Nephron (organoid): Measurements from ENCODE around the gene ZNF813.
A peak's percentile ranks its signal among the peaks of the same experiment; 100 is the strongest.

ENCODE experiments used
- H3K27ac Mint-ChIP-seq, 3 experiments: 2 replicates each; pipeline ENCODE4 v1.8.0; 2020; ENCODE audit warnings: mixed read lengths in 3 of 3, mild to moderate bottlenecking in 2 of 3, moderate library complexity in 1 of 3
- H3K27me3 Mint-ChIP-seq: 2 replicates; pipeline ENCODE4 v1.8.0; 2021; ENCODE audit warnings: low read depth, mild to moderate bottlenecking, moderate library complexity, mixed read lengths
- H3K36me3 Mint-ChIP-seq: 2 replicates; pipeline ENCODE4 v1.8.0; 2020; ENCODE audit warnings: low read depth, mixed read lengths
- H3K4me1 Mint-ChIP-seq: 2 replicates; pipeline ENCODE4 v1.8.0; 2020; ENCODE audit warnings: mixed read lengths
- H3K4me3 Mint-ChIP-seq, 3 experiments: 2 replicates each; pipeline ENCODE4 v1.8.0; 2020; ENCODE audit warnings: mild to moderate bottlenecking in 3 of 3, mixed read lengths in 3 of 3, moderate library complexity in 2 of 3
- H3K9me3 Mint-ChIP-seq: 2 replicates; pipeline ENCODE4 v1.8.0; 2020; ENCODE audit warnings: mixed read lengths
- CTCF ChIP-seq, 3 experiments: fragments of 200-600 bp; sonication (generic); IDR thresholded peaks; one replicate each; pipeline ENCODE4 v1.5.0; 2021; ENCODE audit warnings: antibody characterized with exemption in 3 of 3; ENCODE audit not compliant: unreplicated experiment in 3 of 3

The ZNF813 gene

GRCh38 chr19:53520163-53520546 lies 52.6 kb downstream of the ZNF813 start:
- Mint-ChIP-seq H3K9me3 (peaks cover 9% of the 10 kb centered on the region), H3K36me3 (peaks cover 28% of the 10 kb centered on the region), H3K27me3 (no peaks in the 10 kb centered on the region), H3K4me1 (peaks cover 45% of the 10 kb centered on the region), H3K27ac (peak overlapping the region; percentile 97 to 98 (median 97)), H3K4me3 (peak overlapping the region; percentile 92 to 100 (median 100))
- TF ChIP-seq CTCF (IDR thresholded peaks at IDR 0.05; ENCODE audit: unreplicated experiment in 3 of 3) = no peak

GRCh38 chr19:53520547-53521372 lies 53.2 kb downstream of the ZNF813 start:
- Mint-ChIP-seq H3K9me3 (peaks cover 15% of the 10 kb centered on the region), H3K27me3 (no peaks in the 10 kb centered on the region), H3K36me3 (peaks cover 34% of the 10 kb centered on the region), H3K27ac (peak overlapping the region; percentile 97 to 98 (median 97)), H3K4me3 (peak overlapping the region; percentile 92 to 100 (median 100)), H3K4me1 (peaks cover 45% of the 10 kb centered on the region)
- no peak for TF ChIP-seq CTCF (IDR thresholded peaks at IDR 0.05; ENCODE audit: unreplicated experiment in 3 of 3)

- H3K27me3 Mint-ChIP-seq = no peaks in the 10 kb centered on the region
- peaks cover 45% of the 10 kb centered on the region for H3K4me1 Mint-ChIP-seq
- peaks cover 41% of the 10 kb centered on the region for H3K36me3 Mint-ChIP-seq
- TF ChIP-seq CTCF (IDR thresholded peaks at IDR 0.05; ENCODE audit: unreplicated experiment in 3 of 3) = no peak
- peak overlapping the region; percentile 92 to 100 (median 100) for H3K4me3 Mint-ChIP-seq
- H3K27ac Mint-ChIP-seq = peak overlapping the region in 1 of 3 experiments; percentile 97
- H3K9me3 Mint-ChIP-seq = peaks cover 20% of the 10 kb centered on the region
Measured at GRCh38 chr19:53521373-53522202, 54.1 kb downstream of the ZNF813 start.

- H3K9me3 Mint-ChIP-seq = peaks cover 11% of the 10 kb centered on the region
- no peaks in the 10 kb centered on the region for H3K27me3 Mint-ChIP-seq
Measured at GRCh38 chr19:53525922-53526321, 58.4 kb downstream of the ZNF813 start.

GRCh38 chr19:53530622-53531021 lies 63.1 kb downstream of the ZNF813 start:
- Mint-ChIP-seq H3K9me3 (peaks cover 7% of the 10 kb centered on the region), H3K4me3 (no peak overlapping the region), H3K27me3 (no peaks in the 10 kb centered on the region), H3K36me3 (peaks cover 14% of the 10 kb centered on the region), H3K4me1 (no peaks in the 10 kb centered on the region), H3K27ac (no peak overlapping the region)
- no peak for TF ChIP-seq CTCF (IDR thresholded peaks at IDR 0.05; ENCODE audit: unreplicated experiment in 3 of 3)

More at GRCh38 chr19:53525922-53526321, 58.4 kb downstream of the ZNF813 start:
- TF ChIP-seq CTCF (IDR thresholded peaks at IDR 0.05; ENCODE audit: unreplicated experiment in 3 of 3) = no peak
- Mint-ChIP-seq H3K27ac (no peak overlapping the region), H3K4me3 (no peak overlapping the region), H3K36me3 (peaks cover 45% of the 10 kb centered on the region), H3K4me1 (peaks cover 14% of the 10 kb centered on the region)
